Uterus (tissue), 2 donors: ENCODE measurements around the gene NBEA.

Source experiments
- POLR2A ChIP-seq, 2 donors: fragments of 450-650 bp; IDR thresholded peaks; one replicate each; pipeline ENCODE4 v1.6.1; 2016; ENCODE audit warnings: antibody characterized with exemption in 2 of 2, mild to moderate bottlenecking in 1 of 2, moderate library complexity in 1 of 2
- TF ChIP-seq, protein P1 (sequence below), 4 experiments: fragments of 200-600 bp in 2 of 4; fragments of 450-650 bp in 2 of 4; sonication (generic) in 2 of 4; IDR thresholded peaks; one replicate each; pipeline ENCODE4 v1.5.1; 2016 to 2019; ENCODE audit warnings: antibody characterized with exemption in 4 of 4, mild to moderate bottlenecking in 2 of 4, moderate library complexity in 1 of 4

DNA sequence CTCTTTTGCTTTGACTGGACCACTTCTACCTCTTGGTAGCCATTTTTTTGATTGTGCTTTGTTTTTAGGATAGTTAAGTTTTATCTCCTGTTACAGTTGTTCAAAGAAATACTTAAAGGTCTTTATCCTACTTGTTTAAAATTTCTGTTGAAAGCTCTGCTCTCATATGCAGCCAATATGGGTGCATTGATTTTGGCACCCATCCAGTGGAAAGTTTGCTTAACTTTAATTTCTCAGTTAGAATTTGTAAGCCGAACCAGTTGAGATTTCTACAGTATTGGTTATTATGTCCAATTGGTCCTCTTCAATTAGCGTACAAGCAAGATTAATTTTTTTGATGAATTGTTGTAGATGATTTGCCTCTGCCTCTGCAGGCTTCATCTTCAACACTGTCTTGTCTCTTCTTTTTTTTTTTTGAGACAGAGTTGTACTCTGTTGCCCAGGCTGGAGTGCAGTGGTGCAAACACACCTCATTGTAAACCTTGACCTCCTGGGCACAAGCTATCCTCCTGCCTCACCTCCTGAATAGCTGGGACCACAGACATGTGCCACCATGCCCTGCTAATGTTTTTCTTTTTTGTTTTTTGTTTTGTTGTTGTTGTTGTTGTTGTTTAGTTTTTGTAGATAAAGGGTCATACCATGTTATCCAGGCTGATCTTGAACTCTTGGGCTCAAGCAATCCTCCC lies 469.1 kb downstream of the NBEA start:
- TF ChIP-seq POLR2A (IDR thresholded peaks at IDR 0.05): no peak
- TF ChIP-seq, protein P1, sequence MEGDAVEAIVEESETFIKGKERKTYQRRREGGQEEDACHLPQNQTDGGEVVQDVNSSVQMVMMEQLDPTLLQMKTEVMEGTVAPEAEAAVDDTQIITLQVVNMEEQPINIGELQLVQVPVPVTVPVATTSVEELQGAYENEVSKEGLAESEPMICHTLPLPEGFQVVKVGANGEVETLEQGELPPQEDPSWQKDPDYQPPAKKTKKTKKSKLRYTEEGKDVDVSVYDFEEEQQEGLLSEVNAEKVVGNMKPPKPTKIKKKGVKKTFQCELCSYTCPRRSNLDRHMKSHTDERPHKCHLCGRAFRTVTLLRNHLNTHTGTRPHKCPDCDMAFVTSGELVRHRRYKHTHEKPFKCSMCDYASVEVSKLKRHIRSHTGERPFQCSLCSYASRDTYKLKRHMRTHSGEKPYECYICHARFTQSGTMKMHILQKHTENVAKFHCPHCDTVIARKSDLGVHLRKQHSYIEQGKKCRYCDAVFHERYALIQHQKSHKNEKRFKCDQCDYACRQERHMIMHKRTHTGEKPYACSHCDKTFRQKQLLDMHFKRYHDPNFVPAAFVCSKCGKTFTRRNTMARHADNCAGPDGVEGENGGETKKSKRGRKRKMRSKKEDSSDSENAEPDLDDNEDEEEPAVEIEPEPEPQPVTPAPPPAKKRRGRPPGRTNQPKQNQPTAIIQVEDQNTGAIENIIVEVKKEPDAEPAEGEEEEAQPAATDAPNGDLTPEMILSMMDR (IDR thresholded peaks at IDR 0.05): no peak
